Measurements from ENCODE around the gene S100PBP. TPM values are rescaled to one million over a fixed set of nuclear protein-coding genes. Genes with fewer than 3 reads are reported as not detected.

S100PBP gene
- total RNA-seq, 1 experiment from 2014 or later, result 50.1 TPM

GRCh38 chr1:32898056-32898455, 80.6 kb downstream of the S100PBP start:
- Histone ChIP-seq H3K14ac (ENCODE audit: insufficient read depth, low read length) (no peak overlapping the region), H3K23me2 (ENCODE audit: insufficient read length, low read depth, low read length, poor library complexity, severe bottlenecking) (peaks cover 8% of the 10 kb centered on the region), H4K5ac (ENCODE audit: insufficient read length, low read depth, low read length) (no peak overlapping the region), H2BK20ac (ENCODE audit: low read depth, low read length, poor library complexity, severe bottlenecking) (no peak overlapping the region), H3K4me1 (ENCODE audit: insufficient read depth, low read length) (no peaks in the 10 kb centered on the region), H3K4ac (ENCODE audit: low read depth, low read length) (no peak overlapping the region), H2BK15ac (ENCODE audit: low read depth, low read length) (no peak overlapping the region), H2AK5ac (ENCODE audit: insufficient read length, low read length) (no peak overlapping the region), H3K4me2 (ENCODE audit: insufficient read depth, insufficient read length, low read length) (no peak overlapping the region), H3K56ac (ENCODE audit: insufficient read length, low read depth, low read length) (no peak overlapping the region), H3K27me3 (ENCODE audit: insufficient read depth, low read length) (peaks cover 22% of the 10 kb centered on the region; the same call in 1 of the 2 replicates), H3K9me3 (ENCODE audit: control insufficient read depth, low read depth, low read length) (no peaks in the 10 kb centered on the region), H3K79me1 (ENCODE audit: insufficient read depth, low read depth, low read length, poor library complexity, severe bottlenecking) (no peaks in the 10 kb centered on the region), H3K27ac (ENCODE audit: insufficient read length, low read depth, low read length) (no peak overlapping the region), H3K23ac (ENCODE audit: insufficient read length, low read depth, low read length) (no peak overlapping the region), H3K79me2 (ENCODE audit: insufficient read depth, low read length) (no peaks in the 10 kb centered on the region), H4K8ac (replicated peaks; ENCODE audit: insufficient read length, low read depth, low read length) (no peak overlapping the region), H2BK5ac (ENCODE audit: insufficient read length, low read length) (no peak overlapping the region), H4K20me1 (ENCODE audit: control insufficient read depth, insufficient read depth, insufficient read length) (no peaks in the 10 kb centered on the region), H2AFZ (ENCODE audit: low read length) (no peak overlapping the region), H4K91ac (ENCODE audit: insufficient read length, low read depth, low read length) (no peak overlapping the region), H3T11ph (ENCODE audit: low read length) (no peak overlapping the region), H3K18ac (ENCODE audit: insufficient read length, low read depth, low read length) (no peak overlapping the region), H3K9ac (ENCODE audit: extremely low read depth, insufficient read length, low read length) (no peak overlapping the region), H2BK120ac (ENCODE audit: low read depth, low read length, poor library complexity, severe bottlenecking) (no peak overlapping the region), H2BK12ac (ENCODE audit: insufficient read length, low read depth, low read length) (no peak overlapping the region)
- DNase-seq, result no peak
- H3K9me3 Mint-ChIP-seq, result no peaks in the 10 kb centered on the region; a peak in 1 of 5 replicates
- no CpG with 5 or more reads among the region's 9 CpGs for WGBS (ENCODE audit: extremely low coverage, insufficient read length, low lambda C conversion rate)
- no peak overlapping the region for H3K4me3 Mint-ChIP-seq
- H3K4me1 Mint-ChIP-seq, result peaks cover 15 to 27% of the 10 kb centered on the region in 2 experiments
- H3K27me3 Mint-ChIP-seq (ENCODE audit: low read depth), result peaks cover 73% of the 10 kb centered on the region
- no peak overlapping the region for H3K27ac Mint-ChIP-seq
- TF ChIP-seq CTCF (conservative IDR thresholded peaks at IDR 0.05), result no peak
- peaks cover 0 to 4% (median 0%) of the 10 kb centered on the region in 3 experiments; a peak in 1 of 7 replicates for H3K36me3 Mint-ChIP-seq (ENCODE audit: insufficient read depth in 1 of 3, low read depth in 3 of 3)
